WTC11 (cell line): ENCODE data around the gene TMEM50A. TPM values are rescaled to one million over a fixed set of nuclear protein-coding genes. Genes with fewer than 3 reads are reported as not detected.
A peak's percentile ranks its signal among the peaks of the same experiment; 100 is the strongest.
"Not testable (repeated sequence)": the region's sequence is repeated elsewhere in the genome, so short reads cannot be mapped to it uniquely, and the experiment has no call there.

Source experiments
- ATAC-seq: fragments of 200-7000 bp; cut with Tn5 transposase; 2 replicates; pipeline ENCODE4 v1.10.0; 2021; ENCODE audit warnings: mild to moderate bottlenecking, moderate library complexity
- CTCF ChIA-PET: fragments of 300-600 bp; sonication (Branson Sonifier 250); formaldehyde crosslinking; loops from one replicate; lab custom pipeline; 2021; ENCODE audit warnings: antibody characterized with exemption; lab: Charles Lee
- POLR2A ChIA-PET: fragments of 350-600 bp; sonication (Branson Sonifier 250); formaldehyde crosslinking; loops from one replicate; lab custom pipeline; 2021; ENCODE audit warnings: antibody characterized with exemption; lab: Charles Lee
- DNase-seq: peaks from one replicate; pipeline ENCODE4 v3.0.0; 2021; ENCODE audit warnings: low spot score
- H3K27ac Mint-ChIP-seq: 2 replicates; pipeline ENCODE4 v1.8.0; 2021; ENCODE audit warnings: mixed read lengths
- H3K27me3 Mint-ChIP-seq: 2 replicates; pipeline ENCODE4 v1.8.0; 2021; ENCODE audit warnings: low read depth, mild to moderate bottlenecking, moderate library complexity, mixed read lengths
- H3K36me3 Mint-ChIP-seq: 2 replicates; pipeline ENCODE4 v1.8.0; 2021; ENCODE audit warnings: mixed read lengths
- H3K4me1 Mint-ChIP-seq: 2 replicates; pipeline ENCODE4 v1.8.0; 2022; ENCODE audit warnings: mixed read lengths
- H3K4me3 Mint-ChIP-seq: 2 replicates; pipeline ENCODE4 v1.8.0; 2021; ENCODE audit warnings: mild to moderate bottlenecking, moderate library complexity, mixed read lengths
- H3K9me3 Mint-ChIP-seq: 2 replicates; pipeline ENCODE4 v1.8.0; 2021; ENCODE audit warnings: mixed read lengths
- total RNA-seq: library from RNA; stranded (reverse); gene quantifications from 3 replicates; pipeline ENCODE4 v1.2.3, GENCODE V29; 2021

The TMEM50A gene
- total RNA-seq, 1 experiment from 2014 or later: 84.0 TPM

DNA sequence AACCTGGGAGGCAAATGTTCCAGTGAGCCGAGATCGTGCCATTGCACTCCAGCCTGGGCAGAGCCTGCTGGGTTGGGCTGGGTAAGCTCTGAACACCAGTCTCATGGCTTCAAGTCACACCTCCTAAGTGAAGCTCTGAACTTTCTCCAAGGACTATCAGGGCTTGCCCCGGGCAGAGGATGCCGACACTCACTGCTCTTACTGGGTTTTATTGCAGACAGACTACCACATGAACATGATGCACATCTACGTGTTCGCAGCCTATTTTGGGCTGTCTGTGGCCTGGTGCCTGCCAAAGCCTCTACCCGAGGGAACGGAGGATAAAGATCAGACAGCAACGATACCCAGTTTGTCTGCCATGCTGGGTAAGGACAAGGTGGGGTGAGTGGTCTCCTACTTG, 37.4 kb upstream of the TMEM50A start:
- H3K36me3 Mint-ChIP-seq, H3K4me1 Mint-ChIP-seq, H3K9me3 Mint-ChIP-seq, POLR2A ChIA-PET, H3K27ac Mint-ChIP-seq, ATAC-seq, DNase-seq, H3K27me3 Mint-ChIP-seq, H3K4me3 Mint-ChIP-seq, CTCF ChIA-PET: not testable (repeated sequence)

DNA sequence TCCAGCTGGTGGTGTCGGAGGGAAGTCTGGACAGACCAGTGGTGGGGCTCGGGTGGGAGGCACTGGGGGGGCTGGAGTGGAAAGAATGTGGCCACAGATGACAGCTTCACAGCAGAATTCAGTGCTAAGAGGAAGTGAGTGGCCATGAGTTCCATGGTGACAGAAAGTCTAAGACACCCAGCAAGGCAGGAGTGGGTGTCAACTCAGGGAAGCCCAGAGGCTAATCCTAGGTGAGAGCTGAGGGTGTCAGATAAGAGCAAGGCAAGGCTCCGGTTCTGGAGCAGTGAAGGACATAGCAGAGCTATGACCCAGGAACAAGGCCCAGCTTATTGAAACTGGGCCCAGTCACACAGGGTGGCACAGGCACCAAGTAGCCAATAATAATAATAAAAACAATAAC, 35.8 kb upstream of the TMEM50A start:
- POLR2A ChIA-PET, H3K4me1 Mint-ChIP-seq, H3K4me3 Mint-ChIP-seq, H3K27ac Mint-ChIP-seq, H3K27me3 Mint-ChIP-seq, H3K36me3 Mint-ChIP-seq, CTCF ChIA-PET, ATAC-seq, H3K9me3 Mint-ChIP-seq, DNase-seq: not testable (repeated sequence)

DNA sequence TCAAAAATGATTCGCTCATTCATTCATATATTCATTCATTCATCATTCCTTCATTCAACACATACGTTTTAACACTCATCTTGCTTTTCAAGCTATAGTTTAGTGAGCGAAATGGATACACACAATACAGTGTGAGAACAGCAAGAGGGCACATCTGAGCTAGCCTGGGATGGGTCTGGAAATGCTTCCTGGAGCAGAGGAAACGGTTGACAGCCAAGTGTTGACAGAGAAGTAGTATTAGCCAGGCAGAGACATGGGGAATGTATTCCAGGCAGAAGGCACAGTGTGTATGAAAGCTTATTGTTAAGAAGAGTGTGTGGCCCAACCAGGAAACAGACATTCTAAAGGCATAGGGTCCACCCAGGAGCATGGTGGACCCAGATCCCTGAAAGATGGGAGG, 33.2 kb upstream of the TMEM50A start:
- H3K27ac Mint-ChIP-seq, H3K9me3 Mint-ChIP-seq, DNase-seq, H3K36me3 Mint-ChIP-seq, H3K4me3 Mint-ChIP-seq, CTCF ChIA-PET, H3K4me1 Mint-ChIP-seq, H3K27me3 Mint-ChIP-seq, POLR2A ChIA-PET, ATAC-seq: not testable (repeated sequence)

DNA sequence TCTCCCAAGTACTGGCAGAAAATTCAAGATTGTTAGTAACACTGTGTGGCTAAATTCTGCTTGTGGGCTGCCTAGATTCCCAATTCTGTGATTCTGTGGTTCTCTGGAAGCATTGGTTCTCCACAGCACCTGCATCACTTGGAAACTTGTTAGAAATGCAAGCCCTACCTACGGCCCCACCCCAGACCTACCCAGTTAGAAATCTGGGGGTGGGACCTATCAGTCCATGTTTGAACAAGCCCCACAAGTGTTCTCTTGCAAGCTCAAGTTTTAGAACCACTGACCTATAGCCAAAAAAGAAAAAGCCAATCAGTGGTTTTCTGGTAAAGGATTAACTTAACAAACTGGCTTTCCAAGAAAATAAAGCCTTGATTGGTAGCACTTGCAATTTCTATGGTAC, 30.0 kb upstream of the TMEM50A start:
- H3K27ac Mint-ChIP-seq, H3K4me3 Mint-ChIP-seq, H3K9me3 Mint-ChIP-seq, CTCF ChIA-PET, H3K27me3 Mint-ChIP-seq, H3K36me3 Mint-ChIP-seq, DNase-seq, POLR2A ChIA-PET, ATAC-seq, H3K4me1 Mint-ChIP-seq: not testable (repeated sequence)

DNA sequence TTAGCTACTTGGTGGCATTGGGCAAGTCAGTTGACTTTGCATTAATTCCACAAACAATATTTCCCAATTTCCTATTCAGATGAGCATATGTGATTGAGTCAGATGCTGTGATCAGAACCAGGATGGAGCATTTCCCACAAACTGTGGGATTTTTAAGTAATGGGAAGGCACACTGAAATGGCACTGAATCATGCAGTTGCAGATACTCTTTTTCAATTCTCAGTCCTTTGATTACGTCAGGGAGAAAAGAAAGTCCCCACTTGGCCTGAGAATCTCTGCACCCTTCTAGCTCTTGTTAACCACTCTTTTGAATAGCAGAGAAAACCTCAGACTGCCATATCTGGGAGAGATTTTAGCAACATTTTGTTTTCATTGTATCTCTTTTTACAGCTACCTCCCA, 29.0 kb upstream of the TMEM50A start:
- H3K4me3 Mint-ChIP-seq, H3K27me3 Mint-ChIP-seq, CTCF ChIA-PET, POLR2A ChIA-PET, H3K4me1 Mint-ChIP-seq, ATAC-seq, H3K27ac Mint-ChIP-seq, DNase-seq: not testable (repeated sequence)
- Mint-ChIP-seq H3K36me3 (peaks cover 16% of the 10 kb centered on the region), H3K9me3 (peaks cover 15% of the 10 kb centered on the region)

DNA sequence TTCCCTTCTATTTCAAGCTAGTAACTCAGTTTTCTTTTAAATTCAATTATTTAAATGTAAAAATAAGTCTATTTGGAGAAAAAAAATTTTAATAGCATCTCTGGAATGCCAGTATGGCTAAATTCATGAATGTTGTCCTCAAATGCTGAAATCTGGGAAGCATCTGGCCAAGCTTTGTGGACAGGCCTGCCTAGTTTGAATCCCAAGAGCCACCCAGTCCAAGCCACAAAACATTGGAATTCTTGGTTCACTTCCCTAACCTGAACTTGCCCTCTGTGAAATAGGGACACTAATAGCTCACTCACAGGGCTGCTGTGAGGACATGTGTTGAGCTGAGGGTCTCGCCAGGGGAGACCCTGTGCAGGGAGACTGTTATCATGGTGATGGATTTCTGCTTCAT, 28.6 kb upstream of the TMEM50A start:
- H3K27ac Mint-ChIP-seq, H3K4me1 Mint-ChIP-seq, ATAC-seq, CTCF ChIA-PET, DNase-seq, POLR2A ChIA-PET, H3K27me3 Mint-ChIP-seq, H3K4me3 Mint-ChIP-seq: not testable (repeated sequence)
- Mint-ChIP-seq H3K36me3 (peaks cover 20% of the 10 kb centered on the region), H3K9me3 (peaks cover 19% of the 10 kb centered on the region)

DNA sequence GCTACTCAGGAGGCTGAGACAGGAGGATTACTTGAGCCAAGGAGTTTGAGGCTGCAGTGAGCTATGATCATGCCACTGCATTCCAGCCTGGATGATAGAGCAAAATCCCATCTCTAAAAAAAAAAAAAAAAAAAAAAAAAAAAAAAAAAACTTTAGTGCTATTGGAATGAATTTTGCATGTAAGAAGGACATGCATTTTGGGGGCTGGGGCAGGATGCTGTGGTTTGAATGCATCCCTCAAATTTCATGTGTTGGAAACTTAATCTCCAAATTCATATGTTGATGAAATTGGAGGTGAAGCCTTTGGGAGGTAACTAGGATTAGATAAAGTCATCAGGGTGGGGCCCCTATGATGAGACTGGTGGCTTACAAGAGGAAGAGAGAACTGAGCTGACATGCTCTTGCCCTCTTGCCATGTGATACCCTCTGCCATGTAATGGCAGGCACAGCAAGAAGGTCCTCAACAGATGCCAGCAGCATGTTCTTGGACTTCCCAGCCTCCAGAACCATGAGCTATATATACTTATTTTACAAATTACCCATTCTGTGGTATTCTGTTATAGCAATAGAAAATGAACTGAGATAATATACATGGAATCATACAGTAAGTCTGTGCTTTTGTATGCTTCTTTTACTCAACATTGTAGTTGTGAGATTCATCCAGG, 25.2 kb upstream of the TMEM50A start:
- CTCF ChIA-PET, H3K27ac Mint-ChIP-seq, DNase-seq, H3K27me3 Mint-ChIP-seq, H3K4me3 Mint-ChIP-seq, ATAC-seq, POLR2A ChIA-PET, H3K4me1 Mint-ChIP-seq: not testable (repeated sequence)
- Mint-ChIP-seq H3K36me3 (peaks cover 25% of the 10 kb centered on the region), H3K9me3 (peaks cover 20% of the 10 kb centered on the region)

DNA sequence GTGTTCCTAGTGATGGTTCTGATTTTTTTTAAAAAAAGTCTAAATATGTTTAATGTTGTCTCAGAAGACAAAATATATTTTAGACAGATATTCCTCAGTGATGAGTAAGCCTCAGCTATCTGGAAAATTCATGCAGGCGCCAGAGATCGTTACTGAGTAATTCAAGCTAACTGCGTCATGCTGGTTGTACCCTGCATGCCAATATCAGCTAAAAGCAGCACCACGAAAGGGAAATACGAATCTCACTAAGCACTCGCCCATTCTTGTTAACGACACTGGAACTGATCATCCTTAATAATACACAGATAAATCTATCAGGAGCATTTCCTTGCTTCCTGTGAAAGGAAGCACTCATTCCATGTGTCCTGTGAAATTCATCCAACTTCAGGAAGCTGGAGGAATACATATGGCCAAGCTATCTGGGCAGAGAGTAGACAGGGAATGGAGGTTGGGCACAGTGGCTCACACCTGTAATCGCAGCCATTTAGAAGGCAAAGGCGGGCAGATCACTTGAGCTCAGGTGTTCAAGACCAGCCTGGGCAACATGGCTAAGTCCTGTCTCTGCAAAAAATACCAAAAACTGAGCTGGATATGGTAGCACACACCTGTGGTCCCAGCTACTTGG, 17.7 kb upstream of the TMEM50A start:
- CTCF ChIA-PET, ATAC-seq, H3K9me3 Mint-ChIP-seq, H3K36me3 Mint-ChIP-seq, H3K4me3 Mint-ChIP-seq, DNase-seq, H3K27ac Mint-ChIP-seq, H3K27me3 Mint-ChIP-seq: not testable (repeated sequence)
- POLR2A ChIA-PET: interaction anchor here (0.7 to 1.2 kb wide), 2 partner anchors 9 to 88 kb away, joined by 3 to 5 read pairs; partner anchors contain the start of gene SYF2
- H3K4me1 Mint-ChIP-seq: peaks cover 17% of the 10 kb centered on the region

DNA sequence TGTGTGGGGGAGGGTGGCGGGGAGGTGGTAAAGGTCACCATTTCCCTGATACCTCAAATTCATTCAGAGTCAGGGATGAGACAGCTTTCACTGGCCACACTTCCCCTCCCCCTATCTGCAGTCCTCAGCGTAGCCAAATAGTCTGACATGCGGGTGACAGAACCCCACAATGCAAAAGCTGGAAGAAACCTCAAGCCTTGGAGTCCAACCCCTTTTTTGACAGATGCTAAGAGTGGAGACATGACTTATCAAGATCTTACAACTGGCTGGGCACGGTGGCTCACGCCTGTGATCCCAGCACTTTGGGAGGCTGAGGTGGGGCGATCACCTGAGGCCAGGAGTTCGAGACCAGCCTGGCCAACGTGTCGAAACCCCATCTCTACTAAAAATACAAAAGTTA, 16.0 kb upstream of the TMEM50A start:
- H3K27ac Mint-ChIP-seq, ATAC-seq, CTCF ChIA-PET, H3K9me3 Mint-ChIP-seq, POLR2A ChIA-PET, H3K27me3 Mint-ChIP-seq, DNase-seq, H3K36me3 Mint-ChIP-seq: not testable (repeated sequence)
- Mint-ChIP-seq H3K4me3 (peak overlapping the region; percentile 27; the same call in 1 of the 2 replicates), H3K4me1 (peaks cover 17% of the 10 kb centered on the region)

DNA sequence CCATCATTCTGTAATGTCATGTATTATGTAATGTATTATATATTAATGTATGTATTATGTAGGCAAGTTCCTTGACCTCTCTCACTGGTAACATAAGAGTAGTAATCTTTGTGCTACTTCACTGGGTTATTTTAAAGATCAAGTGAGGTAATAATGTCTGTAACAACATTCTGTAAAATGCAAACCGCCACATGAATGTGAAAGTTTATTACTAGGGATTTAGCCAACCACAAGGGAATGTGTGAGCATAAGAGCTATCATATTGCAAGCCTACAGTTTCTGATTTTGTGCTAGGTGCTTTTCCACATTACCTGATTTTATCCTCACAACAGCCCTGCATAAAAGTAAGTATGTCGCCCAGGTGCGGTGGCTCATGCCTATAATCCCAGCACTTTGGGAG, 13.7 kb upstream of the TMEM50A start:
- DNase-seq, H3K4me3 Mint-ChIP-seq, ATAC-seq, H3K36me3 Mint-ChIP-seq, POLR2A ChIA-PET, CTCF ChIA-PET, H3K9me3 Mint-ChIP-seq, H3K27ac Mint-ChIP-seq, H3K27me3 Mint-ChIP-seq: not testable (repeated sequence)
- H3K4me1 Mint-ChIP-seq: peaks cover 17% of the 10 kb centered on the region

DNA sequence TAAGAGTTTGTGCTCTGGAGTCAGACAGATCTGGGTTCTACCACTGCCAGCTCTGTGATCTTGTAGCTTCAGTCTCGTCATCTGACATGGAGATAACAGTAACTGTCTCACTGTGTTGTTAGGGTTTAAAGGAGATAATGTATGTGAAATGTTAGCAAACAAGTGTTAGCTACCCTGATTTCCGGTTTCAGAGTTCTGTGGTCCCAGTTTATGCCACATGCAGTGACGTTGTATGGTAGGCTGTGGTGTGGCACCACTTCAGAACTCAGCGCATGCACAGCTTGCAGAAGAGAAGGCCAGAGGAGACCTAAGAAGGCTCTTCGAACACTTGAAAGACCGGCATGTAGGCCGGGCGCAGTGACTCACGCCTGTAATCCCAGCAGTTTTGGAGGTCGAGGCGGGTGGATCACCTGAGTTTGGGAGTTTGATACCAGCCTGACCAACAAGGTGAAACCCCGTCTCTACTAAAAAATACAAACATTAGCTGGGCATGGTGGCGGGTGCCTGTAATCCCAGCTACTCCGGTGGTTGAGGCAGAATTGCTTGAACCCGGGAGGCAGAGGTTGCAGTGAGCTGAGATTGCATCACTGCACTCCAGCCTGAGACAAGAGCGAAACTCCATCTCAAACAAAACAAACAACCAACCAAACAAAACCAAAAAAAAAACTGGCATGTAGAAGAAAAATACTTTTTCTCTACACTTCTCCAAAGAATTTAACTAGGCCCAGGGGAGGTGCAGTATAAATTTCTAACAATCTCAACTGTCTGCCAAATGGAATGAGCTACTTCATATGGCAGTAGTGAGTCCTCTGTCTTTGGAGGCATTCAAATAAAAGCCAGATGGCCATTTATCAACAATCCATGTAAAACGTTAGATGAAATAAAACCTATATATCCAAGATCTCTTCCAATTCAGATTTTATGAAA, 10.0 kb upstream of the TMEM50A start:
- H3K27me3 Mint-ChIP-seq, H3K27ac Mint-ChIP-seq, POLR2A ChIA-PET: not testable (repeated sequence)

DNA sequence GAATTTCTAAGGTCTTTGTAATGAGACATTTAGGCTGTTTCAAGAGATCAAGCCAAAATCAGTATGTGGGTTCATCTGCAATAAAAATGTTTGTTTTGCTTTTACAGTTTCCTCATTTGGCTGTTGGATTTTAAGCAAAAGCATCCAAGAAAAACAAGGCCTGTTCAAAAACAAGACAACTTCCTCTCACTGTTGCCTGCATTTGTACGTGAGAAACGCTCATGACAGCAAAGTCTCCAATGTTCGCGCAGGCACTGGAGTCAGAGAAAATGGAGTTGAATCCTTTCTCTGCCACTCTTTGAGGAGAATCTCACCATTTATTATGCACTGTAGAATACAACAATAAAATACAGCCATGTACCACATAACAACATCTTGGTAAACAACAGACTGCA, 9.3 kb upstream of the TMEM50A start:
- H3K27me3 Mint-ChIP-seq, DNase-seq, ATAC-seq, H3K27ac Mint-ChIP-seq, H3K4me1 Mint-ChIP-seq, H3K4me3 Mint-ChIP-seq, POLR2A ChIA-PET, H3K36me3 Mint-ChIP-seq, CTCF ChIA-PET, H3K9me3 Mint-ChIP-seq: not testable (repeated sequence)

More for the DNA sequence above, 10.0 kb upstream of the TMEM50A start:
- H3K9me3 Mint-ChIP-seq, CTCF ChIA-PET, H3K36me3 Mint-ChIP-seq, ATAC-seq, DNase-seq, H3K4me3 Mint-ChIP-seq, H3K4me1 Mint-ChIP-seq: not testable (repeated sequence)
